Stimulated activated CD4-positive, alpha-beta T cell treated with anti-CD3 and anti-CD28 coated beads, Interleukin-15, amount 100 ng/mL, for 24 hours (primary cell): ENCODE results near the gene PLXNA2.

Experiments used
- DNase-seq: peaks from one replicate; pipeline ENCODE4 v3.0.0-alpha.2; 2020

PLXNA2 gene

GRCh38 chr1:208202333-208202995, 41.7 kb downstream of the PLXNA2 start:
- DNase-seq = no peak

GRCh38 chr1:208201229-208201628, 43.0 kb downstream of the PLXNA2 start:
- DNase-seq = no peak

GRCh38 chr1:208200116-208200515, 44.1 kb downstream of the PLXNA2 start:
- no peak for DNase-seq

- DNase-seq = no peak
Observed at GRCh38 chr1:208198236-208198635, 45.9 kb downstream of the PLXNA2 start.

- no peak for DNase-seq
Observed at GRCh38 chr1:208194944-208195343, 49.2 kb downstream of the PLXNA2 start.

- no peak for DNase-seq
Observed at GRCh38 chr1:208192995-208193394, 51.2 kb downstream of the PLXNA2 start.

- DNase-seq = no peak
Observed at GRCh38 chr1:208190784-208191183, 53.4 kb downstream of the PLXNA2 start.

GRCh38 chr1:208189716-208190115, 54.5 kb downstream of the PLXNA2 start:
- no peak for DNase-seq

GRCh38 chr1:208189183-208189582, 55.0 kb downstream of the PLXNA2 start:
- DNase-seq = no peak

- no peak for DNase-seq
Observed at GRCh38 chr1:208188607-208189006, 55.6 kb downstream of the PLXNA2 start.

- no peak for DNase-seq
Observed at GRCh38 chr1:208187499-208188041, 56.6 kb downstream of the PLXNA2 start.

GRCh38 chr1:208185801-208186231, 58.4 kb downstream of the PLXNA2 start:
- DNase-seq = no peak

GRCh38 chr1:208184966-208185654, 59.1 kb downstream of the PLXNA2 start:
- DNase-seq = no peak

- DNase-seq = no peak
Observed at GRCh38 chr1:208183977-208184911, 59.9 kb downstream of the PLXNA2 start.

GRCh38 chr1:208182880-208183645, 61.1 kb downstream of the PLXNA2 start:
- no peak for DNase-seq

- DNase-seq = no peak
Observed at GRCh38 chr1:208181364-208181763, 62.8 kb downstream of the PLXNA2 start.

- no peak for DNase-seq
Observed at GRCh38 chr1:208180421-208180820, 63.8 kb downstream of the PLXNA2 start.

GRCh38 chr1:208179961-208180409, 64.2 kb downstream of the PLXNA2 start:
- DNase-seq = no peak

- DNase-seq = no peak
Observed at GRCh38 chr1:208179263-208179816, 64.8 kb downstream of the PLXNA2 start.

- DNase-seq = no peak
Observed at GRCh38 chr1:208178091-208178529, 66.1 kb downstream of the PLXNA2 start.

- no peak for DNase-seq
Observed at GRCh38 chr1:208177656-208178055, 66.5 kb downstream of the PLXNA2 start.

- DNase-seq = no peak
Observed at GRCh38 chr1:208176649-208177048, 67.5 kb downstream of the PLXNA2 start.
